CD8-positive, alpha-beta memory T cell (primary cell): ENCODE results near the gene HS3ST5. TPM values are rescaled to one million over a fixed set of nuclear protein-coding genes. Genes with fewer than 3 reads are reported as not detected.
"Not testable (repeated sequence)": the region's sequence is repeated elsewhere in the genome, so short reads cannot be mapped to it uniquely, and the experiment has no call there.

Source experiments
- CTCF ChIA-PET: fragments of 350-600 bp; sonication (Branson Sonifier 250); formaldehyde crosslinking; loops from one replicate; lab custom pipeline; 2021; ENCODE audit warnings: antibody characterized with exemption; lab: Charles Lee
- POLR2A ChIA-PET: fragments of 350-600 bp; sonication (Branson Sonifier 250); formaldehyde crosslinking; loops from one replicate; lab custom pipeline; 2021; ENCODE audit warnings: antibody characterized with exemption; lab: Charles Lee
- DNase-seq, 5 donors: peaks; one replicate each; pipeline versions ENCODE4 v3.0.0 to v3.0.0-alpha.2; 2020 to 2022; ENCODE audit warnings: mixed read lengths in 1 of 5
- H3K27ac ChIP-seq: one replicate; pipeline ENCODE4 v1.7.0; 2013; ENCODE audit warnings: low read depth, mild to moderate bottlenecking, low read length, moderate library complexity
- H3K27me3 ChIP-seq: 2 replicates; pipeline ENCODE4 v1.7.0; 2013; ENCODE audit warnings: low read length, mild to moderate bottlenecking; ENCODE audit not compliant: insufficient read depth, poor library complexity, severe bottlenecking
- H3K36me3 ChIP-seq: 2 replicates; pipeline ENCODE4 v1.7.0; 2013; ENCODE audit warnings: mild to moderate bottlenecking, low read length, moderate library complexity; ENCODE audit not compliant: insufficient read depth
- H3K4me1 ChIP-seq: 2 replicates; pipeline ENCODE4 v1.7.0; 2013; ENCODE audit warnings: mild to moderate bottlenecking, low read length, moderate library complexity; ENCODE audit not compliant: insufficient read depth
- H3K4me3 ChIP-seq: 2 replicates; pipeline ENCODE4 v1.7.0; 2013; ENCODE audit warnings: mild to moderate bottlenecking, low read length
- H3K9me3 ChIP-seq: 2 replicates; pipeline ENCODE4 v1.7.0; 2013; ENCODE audit warnings: mild to moderate bottlenecking, low read length
- H3K27ac Mint-ChIP-seq, 8 donors: one replicate each; pipeline ENCODE4 v1.8.0; 2020 to 2021; ENCODE audit warnings: mixed read lengths in 8 of 8, mild to moderate bottlenecking in 6 of 8, inconsistent platforms in 3 of 8, moderate library complexity in 3 of 8
- H3K27me3 Mint-ChIP-seq, 2 donors: one replicate each; pipeline ENCODE4 v1.8.0; 2020 to 2021; ENCODE audit warnings: mixed read lengths in 2 of 2, mild to moderate bottlenecking in 1 of 2, moderate library complexity in 1 of 2
- H3K36me3 Mint-ChIP-seq, 3 donors: one replicate each; pipeline ENCODE4 v1.8.0; 2020 to 2021; ENCODE audit warnings: mixed read lengths in 3 of 3, inconsistent platforms in 1 of 3, mild to moderate bottlenecking in 1 of 3
- H3K4me1 Mint-ChIP-seq, 3 donors: one replicate each; pipeline ENCODE4 v1.8.0; 2020 to 2021; ENCODE audit warnings: mixed read lengths in 3 of 3, inconsistent platforms in 1 of 3, mild to moderate bottlenecking in 1 of 3
- H3K4me3 Mint-ChIP-seq, 7 donors: one replicate each; pipeline ENCODE4 v1.8.0; 2020 to 2021; ENCODE audit warnings: mixed read lengths in 7 of 7, mild to moderate bottlenecking in 6 of 7, moderate library complexity in 4 of 7, inconsistent platforms in 2 of 7
- H3K9me3 Mint-ChIP-seq, 5 donors: one replicate each; pipeline ENCODE4 v1.8.0; 2020 to 2022; ENCODE audit warnings: mixed read lengths in 5 of 5, mild to moderate bottlenecking in 3 of 5, moderate library complexity in 2 of 5, inconsistent platforms in 1 of 5
- polyA plus RNA-seq: library from polyadenylated mRNA; unstranded; fragments of 300-500 nt; fragmentation: Illumina TruSeq; gene quantifications from one replicate; pipeline ENCODE4 v1.2.3, GENCODE V29; 2021
- total RNA-seq, 2 experiments: library from RNA; stranded (reverse); gene quantifications; one replicate each; pipeline ENCODE4 v1.2.3, GENCODE V29; 2021

Gene HS3ST5
- total and polyA plus RNA-seq, 3 experiments from 2014 or later = not detected

- H3K27ac ChIP-seq = no peak overlapping the region
- Mint-ChIP-seq H3K27me3 (peaks cover 0 to 1% of the 10 kb centered on the region in 2 donors), H3K36me3 (no peaks in the 10 kb centered on the region), H3K9me3 (peaks cover 0 to 2% (median 0%) of the 10 kb centered on the region in 5 donors), H3K4me3 (no peak overlapping the region), H3K4me1 (no peaks in the 10 kb centered on the region), H3K27ac (no peak overlapping the region)
- no peak for DNase-seq
- H3K4me3 ChIP-seq = no peak overlapping the region
- H3K36me3 ChIP-seq = no peaks in the 10 kb centered on the region
- no peaks in the 10 kb centered on the region for H3K4me1 ChIP-seq
- CTCF ChIA-PET = no interaction called here
- POLR2A ChIA-PET = no interaction called here
- no peaks in the 10 kb centered on the region for H3K27me3 ChIP-seq
- H3K9me3 ChIP-seq = no peaks in the 10 kb centered on the region
Observed at GRCh38 chr6:114053791-114054190, 289.0 kb downstream of the HS3ST5 start.

DNA sequence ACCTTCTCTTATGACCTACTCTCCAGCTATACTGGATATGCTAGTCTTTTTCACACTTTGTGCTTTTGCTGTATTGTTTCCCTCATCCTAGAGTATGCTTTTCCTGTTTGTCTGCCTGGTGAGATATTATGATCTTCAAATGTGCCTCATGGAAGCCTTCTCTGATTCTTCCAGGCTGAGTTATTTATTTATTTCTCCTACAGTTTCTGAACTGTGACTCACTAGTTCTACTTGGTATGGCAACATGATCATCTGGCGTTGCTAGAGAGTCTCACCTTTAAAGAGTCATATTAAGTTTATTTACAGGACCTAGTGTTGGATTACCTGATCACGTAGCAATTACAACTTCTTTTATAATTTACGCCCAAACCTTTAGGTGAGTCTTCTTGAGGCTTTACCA lies 290.7 kb downstream of the HS3ST5 start:
- no peak overlapping the region for H3K4me3 ChIP-seq
- peaks cover 0 to 1% of the 10 kb centered on the region in 2 donors for H3K27me3 Mint-ChIP-seq
- H3K4me1 ChIP-seq = no peaks in the 10 kb centered on the region
- ChIA-PET POLR2A (no interaction called here), CTCF (no interaction called here)
- no peak overlapping the region for H3K27ac ChIP-seq
- no peaks in the 10 kb centered on the region for H3K4me1 Mint-ChIP-seq
- H3K9me3 Mint-ChIP-seq = no peaks in the 10 kb centered on the region
- no peak overlapping the region for H3K27ac Mint-ChIP-seq
- DNase-seq = no peak
- no peaks in the 10 kb centered on the region for H3K9me3 ChIP-seq
- H3K4me3 Mint-ChIP-seq = no peak overlapping the region
- H3K36me3 Mint-ChIP-seq = no peaks in the 10 kb centered on the region
- H3K36me3 ChIP-seq = no peaks in the 10 kb centered on the region
- no peaks in the 10 kb centered on the region for H3K27me3 ChIP-seq

GRCh38 chr6:114051031-114051430 lies 291.8 kb downstream of the HS3ST5 start:
- CTCF ChIA-PET = no interaction called here
- Mint-ChIP-seq H3K27ac (no peak overlapping the region), H3K36me3 (no peaks in the 10 kb centered on the region), H3K4me1 (no peaks in the 10 kb centered on the region), H3K27me3 (peaks cover 0 to 1% of the 10 kb centered on the region in 2 donors), H3K4me3 (no peak overlapping the region), H3K9me3 (no peaks in the 10 kb centered on the region)
- POLR2A ChIA-PET = no interaction called here
- no peak for DNase-seq
- H3K4me1 ChIP-seq = no peaks in the 10 kb centered on the region
- no peaks in the 10 kb centered on the region for H3K36me3 ChIP-seq
- no peaks in the 10 kb centered on the region for H3K27me3 ChIP-seq
- H3K4me3 ChIP-seq = no peak overlapping the region
- H3K27ac ChIP-seq = no peak overlapping the region
- H3K9me3 ChIP-seq = no peaks in the 10 kb centered on the region

- H3K9me3 Mint-ChIP-seq = no peaks in the 10 kb centered on the region
- H3K27ac Mint-ChIP-seq = no peak overlapping the region
- no peaks in the 10 kb centered on the region for H3K36me3 ChIP-seq
- H3K4me3 ChIP-seq = no peak overlapping the region
- H3K27me3 ChIP-seq = no peaks in the 10 kb centered on the region
- H3K27me3 Mint-ChIP-seq = peaks cover 1 to 2% of the 10 kb centered on the region in 2 donors
- H3K36me3 Mint-ChIP-seq = no peaks in the 10 kb centered on the region
- no peaks in the 10 kb centered on the region for H3K4me1 ChIP-seq
- no peak overlapping the region for H3K4me3 Mint-ChIP-seq
- POLR2A ChIA-PET = no interaction called here
- CTCF ChIA-PET = no interaction called here
- H3K9me3 ChIP-seq = no peaks in the 10 kb centered on the region
- no peaks in the 10 kb centered on the region for H3K4me1 Mint-ChIP-seq
- H3K27ac ChIP-seq = no peak overlapping the region
- no peak for DNase-seq
Observed at GRCh38 chr6:114049367-114049966, 293.4 kb downstream of the HS3ST5 start.

DNA sequence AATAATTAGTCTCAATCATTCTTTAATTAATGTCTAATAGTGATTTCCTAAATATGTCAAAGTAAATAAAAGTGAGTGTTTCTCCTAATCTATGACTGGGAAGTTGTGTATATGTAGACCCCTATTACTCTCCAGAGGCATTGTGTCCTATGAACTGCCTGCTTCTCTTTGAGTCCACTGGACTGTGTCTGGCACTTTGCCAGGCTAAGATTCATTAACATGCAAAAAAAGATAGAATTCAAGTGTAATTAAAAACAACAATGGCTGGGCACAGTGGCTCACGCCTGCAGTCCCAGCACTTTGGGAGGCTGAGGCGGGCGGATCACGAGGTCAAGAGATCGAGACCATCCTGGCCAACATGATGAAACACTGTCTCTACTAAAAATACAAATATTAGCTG lies 298.3 kb downstream of the HS3ST5 start:
- H3K27ac ChIP-seq, H3K9me3 Mint-ChIP-seq, H3K4me3 Mint-ChIP-seq, H3K27me3 ChIP-seq, H3K27me3 Mint-ChIP-seq, H3K36me3 ChIP-seq, POLR2A ChIA-PET, H3K27ac Mint-ChIP-seq, H3K4me1 Mint-ChIP-seq, DNase-seq, H3K36me3 Mint-ChIP-seq, CTCF ChIA-PET, H3K9me3 ChIP-seq, H3K4me1 ChIP-seq, H3K4me3 ChIP-seq: not testable (repeated sequence)

DNA sequence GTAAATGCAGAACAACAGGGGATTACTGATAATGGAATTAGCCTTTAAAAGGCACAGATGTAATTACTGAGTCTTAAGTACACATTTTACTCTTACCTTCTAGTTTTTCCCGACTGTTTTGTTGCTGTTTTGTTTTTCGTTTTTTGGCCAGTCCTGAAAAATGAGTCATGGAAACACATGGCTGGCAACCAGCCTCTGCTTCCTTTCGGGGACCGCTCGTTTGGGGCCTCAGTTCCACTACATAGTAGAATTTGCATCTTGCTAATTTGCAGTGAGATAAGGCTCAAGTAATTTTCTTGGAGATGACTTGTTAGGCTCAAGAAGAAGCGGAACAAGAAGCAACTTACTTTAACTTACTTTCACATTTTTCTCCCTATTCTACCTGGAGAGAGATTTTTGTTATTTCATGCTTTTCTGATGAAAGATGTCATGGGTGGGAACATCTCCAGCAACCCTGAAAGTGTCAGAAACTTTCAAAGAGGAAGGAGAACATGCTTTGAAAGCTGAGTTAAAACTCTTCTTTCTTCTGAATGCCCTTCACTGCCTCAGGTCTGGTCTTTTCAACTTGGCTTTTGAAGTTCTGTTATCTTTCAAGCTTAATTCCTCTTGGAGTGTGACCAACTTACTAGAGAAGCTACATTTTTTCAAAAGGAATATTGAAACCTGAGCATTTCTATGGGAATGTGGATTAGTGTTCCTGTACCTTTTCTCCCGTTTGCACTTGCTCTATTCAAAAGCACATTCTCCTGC lies 300.4 kb downstream of the HS3ST5 start:
- Mint-ChIP-seq H3K4me1 (no peaks in the 10 kb centered on the region), H3K36me3 (no peaks in the 10 kb centered on the region), H3K27ac (no peak overlapping the region), H3K27me3 (peaks cover 0 to 8% of the 10 kb centered on the region in 2 donors), H3K4me3 (no peak overlapping the region), H3K9me3 (no peaks in the 10 kb centered on the region)
- no peaks in the 10 kb centered on the region for H3K36me3 ChIP-seq
- POLR2A ChIA-PET = no interaction called here
- DNase-seq = no peak
- H3K4me3 ChIP-seq = no peak overlapping the region
- no peaks in the 10 kb centered on the region for H3K27me3 ChIP-seq
- CTCF ChIA-PET = no interaction called here
- no peaks in the 10 kb centered on the region for H3K9me3 ChIP-seq
- no peak overlapping the region for H3K27ac ChIP-seq
- H3K4me1 ChIP-seq = no peaks in the 10 kb centered on the region

DNA sequence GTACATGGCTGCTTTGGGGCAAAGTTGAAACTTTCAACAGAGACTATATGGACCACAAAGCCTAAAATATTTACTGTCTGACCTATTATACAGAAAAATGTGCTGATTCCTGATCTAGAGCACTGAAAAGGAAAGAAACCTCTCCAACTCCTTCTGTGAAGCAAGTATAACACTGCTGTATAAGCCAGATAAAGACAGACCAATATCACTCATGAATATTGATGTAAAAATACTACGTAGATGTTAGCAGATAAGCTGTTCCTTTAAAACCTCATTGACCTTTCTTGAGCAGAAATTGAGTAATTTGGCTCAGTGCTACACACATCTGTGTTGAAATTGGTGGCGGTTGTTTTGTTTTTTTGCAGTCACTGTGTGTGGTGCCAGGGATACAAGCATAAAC lies 302.0 kb downstream of the HS3ST5 start:
- POLR2A ChIA-PET = no interaction called here
- DNase-seq = no peak
- H3K9me3 Mint-ChIP-seq = peaks cover 0 to 2% (median 0%) of the 10 kb centered on the region in 5 donors

GRCh38 chr6:114039841-114040240 lies 303.0 kb downstream of the HS3ST5 start:
- CTCF ChIA-PET = no interaction called here
- H3K36me3 Mint-ChIP-seq = no peaks in the 10 kb centered on the region
- POLR2A ChIA-PET = no interaction called here

More for the DNA sequence above, 302.0 kb downstream of the HS3ST5 start:
- CTCF ChIA-PET = no interaction called here
- Histone ChIP-seq H3K27me3 (no peaks in the 10 kb centered on the region), H3K9me3 (no peaks in the 10 kb centered on the region), H3K4me1 (no peaks in the 10 kb centered on the region), H3K36me3 (no peaks in the 10 kb centered on the region), H3K4me3 (no peak overlapping the region), H3K27ac (no peak overlapping the region)
- Mint-ChIP-seq H3K4me1 (no peaks in the 10 kb centered on the region), H3K4me3 (no peak overlapping the region), H3K27me3 (peaks cover 2 to 8% of the 10 kb centered on the region in 2 donors), H3K36me3 (no peaks in the 10 kb centered on the region), H3K27ac (no peak overlapping the region)

More at GRCh38 chr6:114039841-114040240, 303.0 kb downstream of the HS3ST5 start:
- Histone ChIP-seq H3K9me3 (no peaks in the 10 kb centered on the region), H3K4me3 (no peak overlapping the region), H3K4me1 (no peaks in the 10 kb centered on the region), H3K36me3 (no peaks in the 10 kb centered on the region), H3K27me3 (no peaks in the 10 kb centered on the region), H3K27ac (no peak overlapping the region)
- Mint-ChIP-seq H3K27ac (no peak overlapping the region), H3K4me3 (no peak overlapping the region), H3K4me1 (no peaks in the 10 kb centered on the region), H3K9me3 (peaks cover 0 to 4% (median 2%) of the 10 kb centered on the region in 5 donors), H3K27me3 (peaks cover 3 to 13% of the 10 kb centered on the region in 2 donors)
- DNase-seq = no peak
